Jurkat, Clone E6-1 (cell line): Measurements from ENCODE around the gene FCN2. TPM values are rescaled to one million over a fixed set of nuclear protein-coding genes. Genes with fewer than 3 reads are reported as not detected.

ENCODE experiments used
- DNase-seq: peaks from one replicate; pipeline ENCODE4 v3.0.0-alpha.2; 2011; ENCODE audit warnings: low read depth, low spot score
- H3K4me3 ChIP-seq: 2 replicates; pipeline ENCODE4 v1.5.1; 2011; ENCODE audit warnings: mild to moderate bottlenecking, low read length, control low read depth, moderate library complexity
- polyA plus RNA-seq: library from polyadenylated mRNA; unstranded; fragments of >200 nt; gene quantifications from one replicate; pipeline ENCODE4 v1.2.1, GENCODE V29; 2012; ENCODE audit warnings: missing spikeins; ENCODE audit not compliant: insufficient read length, insufficient read depth

FCN2 gene
- polyA plus RNA-seq, result not detected

- DNase-seq, result no peak
- no peak within 1 kb of the TSS for H3K4me3 ChIP-seq
These were observed at the start of gene FCN2 for GRCh38 chr9:134880484-134881312. Gene FCN2 (plus strand): TSS chr9:134880810. CDS start chr9:134880822, 12 bp downstream.

GRCh38 chr9:134830926-134831720 lies 49.5 kb upstream of the FCN2 start:
- DNase-seq, result no peak
- no peak overlapping the region for H3K4me3 ChIP-seq

- H3K4me3 ChIP-seq, result no peak overlapping the region
- no peak for DNase-seq
These were observed 48.1 kb upstream of the FCN2 start for GRCh38 chr9:134832471-134832870.

GRCh38 chr9:134833294-134833880 lies 47.2 kb upstream of the FCN2 start:
- DNase-seq, result no peak
- no peak overlapping the region for H3K4me3 ChIP-seq

- H3K4me3 ChIP-seq, result no peak overlapping the region
- DNase-seq, result no peak
These were observed 46.2 kb upstream of the FCN2 start for GRCh38 chr9:134834217-134834956.

GRCh38 chr9:134834957-134835419 lies 45.6 kb upstream of the FCN2 start:
- DNase-seq, result no peak
- H3K4me3 ChIP-seq, result no peak overlapping the region

GRCh38 chr9:134835448-134835847 lies 45.2 kb upstream of the FCN2 start:
- DNase-seq, result no peak
- no peak overlapping the region for H3K4me3 ChIP-seq

GRCh38 chr9:134835987-134836386 lies 44.6 kb upstream of the FCN2 start:
- no peak overlapping the region for H3K4me3 ChIP-seq
- DNase-seq, result no peak

GRCh38 chr9:134836406-134836970 lies 44.1 kb upstream of the FCN2 start:
- no peak for DNase-seq
- H3K4me3 ChIP-seq, result no peak overlapping the region

- DNase-seq, result no peak
- H3K4me3 ChIP-seq, result no peak overlapping the region
These were observed 43.1 kb upstream of the FCN2 start for GRCh38 chr9:134837529-134837928.

GRCh38 chr9:134838651-134839454 lies 41.8 kb upstream of the FCN2 start:
- DNase-seq, result no peak
- H3K4me3 ChIP-seq, result no peak overlapping the region

- DNase-seq, result no peak
- no peak overlapping the region for H3K4me3 ChIP-seq
These were observed 41.0 kb upstream of the FCN2 start for GRCh38 chr9:134839455-134840125.

- H3K4me3 ChIP-seq, result no peak overlapping the region
- DNase-seq, result no peak
These were observed 40.1 kb upstream of the FCN2 start for GRCh38 chr9:134840511-134840910.

GRCh38 chr9:134841180-134841904 lies 39.3 kb upstream of the FCN2 start:
- no peak for DNase-seq
- H3K4me3 ChIP-seq, result no peak overlapping the region

GRCh38 chr9:134842321-134842720 lies 38.3 kb upstream of the FCN2 start:
- DNase-seq, result no peak
- H3K4me3 ChIP-seq, result no peak overlapping the region

- no peak for DNase-seq
- H3K4me3 ChIP-seq, result no peak overlapping the region
These were observed 36.9 kb upstream of the FCN2 start for GRCh38 chr9:134843740-134844139.

GRCh38 chr9:134844821-134845220 lies 35.8 kb upstream of the FCN2 start:
- no peak overlapping the region for H3K4me3 ChIP-seq
- DNase-seq, result no peak
